SK-N-MC (cell line): ENCODE data around the gene TRAIP.

ENCODE experiments used
- DNase-seq: peaks from one replicate; pipeline ENCODE4 v3.0.0-alpha.2; 2011; ENCODE audit warnings: low read depth, low spot score
- H3K27ac ChIP-seq: fragments of 200-600 bp; sonication (generic); 2 replicates; pipeline ENCODE4 v1.5.1; 2016; ENCODE audit warnings: mixed run types
- H3K36me3 ChIP-seq: fragments of 200-600 bp; sonication (generic); 2 replicates; pipeline ENCODE4 v1.6.1; 2017; ENCODE audit warnings: antibody characterized with exemption, low read length, mixed read lengths; ENCODE audit not compliant: insufficient read depth
- H3K4me3 ChIP-seq: fragments of 200-600 bp; sonication (generic); 2 replicates; pipeline ENCODE4 v1.5.1; 2016
- H3K9ac ChIP-seq: fragments of 200-600 bp; sonication (generic); 2 replicates; pipeline ENCODE4 v1.8.0; 2017; ENCODE audit warnings: mixed run types, mixed read lengths; ENCODE audit not compliant: insufficient read length
- H3K9me3 ChIP-seq: fragments of 200-600 bp; sonication (generic); 2 replicates; pipeline ENCODE4 v1.6.1; 2017; ENCODE audit warnings: low read depth, mild to moderate bottlenecking, antibody characterized with exemption, low read length, moderate library complexity, mixed read lengths
- EZH2 ChIP-seq: fragments of 200-600 bp; sonication (generic); IDR thresholded peaks from one replicate; pipeline ENCODE4 v1.6.1; 2017; ENCODE audit warnings: antibody characterized with exemption
- FOXP2 ChIP-seq: optimal IDR thresholded peaks from 2 replicates; pipeline ENCODE3; 2011; ENCODE audit warnings: mild to moderate bottlenecking, moderate library complexity; ENCODE audit not compliant: insufficient read depth; ENCODE audit errors: extremely low read length, control extremely low read depth
- POLR2AphosphoS5 ChIP-seq: IDR thresholded peaks from 2 replicates; pipeline ENCODE4 v1.6.1; 2012; ENCODE audit warnings: mild to moderate bottlenecking, low read depth, low read length, borderline replicate concordance

TRAIP gene

GRCh38 chr3:49867871-49868321 lies 11.5 kb upstream of the TRAIP start:
- TF ChIP-seq FOXP2 (no peak), EZH2 (no peak), POLR2AphosphoS5 (no peak)
- H3K27ac ChIP-seq = no peak overlapping the region
- H3K4me3 ChIP-seq = no peak overlapping the region
- H3K9ac ChIP-seq = no peak overlapping the region
- no peak for DNase-seq
- H3K9me3 ChIP-seq = no peaks in the 10 kb centered on the region
- no peaks in the 10 kb centered on the region for H3K36me3 ChIP-seq

- no peak for DNase-seq
- no peak overlapping the region for H3K27ac ChIP-seq
- H3K9me3 ChIP-seq = no peaks in the 10 kb centered on the region
- no peak overlapping the region for H3K9ac ChIP-seq
- TF ChIP-seq POLR2AphosphoS5 = no peak
- TF ChIP-seq FOXP2 = no peak
- no peak for TF ChIP-seq EZH2
- no peak overlapping the region for H3K4me3 ChIP-seq
- no peaks in the 10 kb centered on the region for H3K36me3 ChIP-seq
Measured at GRCh38 chr3:49867400-49867799, 11.0 kb upstream of the TRAIP start.

- Histone ChIP-seq H3K9me3 (no peaks in the 10 kb centered on the region), H3K36me3 (no peaks in the 10 kb centered on the region), H3K4me3 (no peak overlapping the region), H3K9ac (no peak overlapping the region), H3K27ac (no peak overlapping the region)
- DNase-seq = no peak
- no peak for TF ChIP-seq EZH2
- TF ChIP-seq FOXP2 = no peak
- TF ChIP-seq POLR2AphosphoS5 = no peak
Measured at GRCh38 chr3:49865198-49865784, 8.9 kb upstream of the TRAIP start.

GRCh38 chr3:49864505-49864904 lies 8.1 kb upstream of the TRAIP start:
- no peaks in the 10 kb centered on the region for H3K9me3 ChIP-seq
- no peak overlapping the region for H3K27ac ChIP-seq
- no peak overlapping the region for H3K9ac ChIP-seq
- no peak for DNase-seq
- H3K36me3 ChIP-seq = no peaks in the 10 kb centered on the region
- no peak for TF ChIP-seq EZH2
- no peak overlapping the region for H3K4me3 ChIP-seq

- Histone ChIP-seq H3K9ac (no peak overlapping the region), H3K4me3 (no peak overlapping the region), H3K9me3 (no peaks in the 10 kb centered on the region), H3K27ac (no peak overlapping the region), H3K36me3 (no peaks in the 10 kb centered on the region)
- no peak for DNase-seq
- TF ChIP-seq EZH2 (no peak), POLR2AphosphoS5 (no peak), FOXP2 (no peak)
Measured at GRCh38 chr3:49859576-49860305, 3.4 kb upstream of the TRAIP start.

- Histone ChIP-seq H3K9me3 (no peaks in the 10 kb centered on the region), H3K27ac (no peak overlapping the region), H3K4me3 (peak overlapping the region; percentile 86), H3K36me3 (no peaks in the 10 kb centered on the region), H3K9ac (peak overlapping the region; percentile 81)
- no peak for DNase-seq
- TF ChIP-seq EZH2 = no peak
- no peak for TF ChIP-seq FOXP2
- no peak for TF ChIP-seq POLR2AphosphoS5
Measured at GRCh38 chr3:49855662-49856061, 702 bp downstream of the TRAIP start.

- no peak overlapping the region for H3K4me3 ChIP-seq
- H3K36me3 ChIP-seq = no peaks in the 10 kb centered on the region; the same call in 1 of the 2 replicates
- DNase-seq = no peak
- no peak overlapping the region for H3K27ac ChIP-seq
- no peak overlapping the region for H3K9ac ChIP-seq
- TF ChIP-seq EZH2 = no peak
- TF ChIP-seq POLR2AphosphoS5 = no peak
- no peak for TF ChIP-seq FOXP2
- H3K9me3 ChIP-seq = no peaks in the 10 kb centered on the region
Measured at GRCh38 chr3:49845694-49846093, 10.7 kb downstream of the TRAIP start.

GRCh38 chr3:49844464-49845183 lies 11.7 kb downstream of the TRAIP start:
- H3K36me3 ChIP-seq = no peaks in the 10 kb centered on the region; the same call in 1 of the 2 replicates

More at GRCh38 chr3:49844464-49845183, 11.7 kb downstream of the TRAIP start:
- Histone ChIP-seq H3K9ac (no peak overlapping the region), H3K9me3 (no peaks in the 10 kb centered on the region), H3K4me3 (no peak overlapping the region), H3K27ac (no peak overlapping the region)
- DNase-seq = no peak
- TF ChIP-seq POLR2AphosphoS5 (no peak), FOXP2 (no peak), EZH2 (no peak)
